ENCODE measurements around the gene CACNA1G. TPM values are rescaled to one million over a fixed set of nuclear protein-coding genes. Genes with fewer than 3 reads are reported as not detected.

The CACNA1G gene
- total RNA-seq, 6 experiments from 2014 or later = not detected

- Histone ChIP-seq H3K4me3 (no peak overlapping the region), H3K27ac (no peak overlapping the region), H3K9me3 (no peaks in the 10 kb centered on the region), H3K36me3 (no peaks in the 10 kb centered on the region), H3K27me3 (no peaks in the 10 kb centered on the region), H3K4me1 (peaks cover 0 to 7% (median 0%) of the 10 kb centered on the region in 4 donors)
- TF ChIP-seq POLR2A (IDR thresholded peaks at IDR 0.05) (no peak), CTCF (IDR thresholded peaks at IDR 0.05) (no peak)
- no peak for DNase-seq
- intact Hi-C loops (cut with DNase I) = no loop called here
- 82% methylated on average over 6 of the region's 8 CpGs for WGBS (ENCODE audit: insufficient coverage, low coverage, low lambda C conversion rate, missing lambda C conversion rate)
- ATAC-seq = no peak
These were observed 41.2 kb upstream of the CACNA1G start for GRCh38 chr17:50519141-50519834.

- H3K9me3 ChIP-seq = no peaks in the 10 kb centered on the region
- H3K4me1 ChIP-seq = peaks cover 0 to 3% (median 0%) of the 10 kb centered on the region in 4 donors
- no peak overlapping the region for H3K27ac ChIP-seq
- ATAC-seq = no peak
- H3K4me3 ChIP-seq = no peak overlapping the region
- no peaks in the 10 kb centered on the region for H3K27me3 ChIP-seq
- intact Hi-C loops (cut with DNase I) = no loop called here
- TF ChIP-seq POLR2A (IDR thresholded peaks at IDR 0.05) (no peak), CTCF (IDR thresholded peaks at IDR 0.05) (no peak)
- 87% methylated on average over 2 of the region's 2 CpGs for WGBS (ENCODE audit: insufficient coverage, low coverage, low lambda C conversion rate, missing lambda C conversion rate)
- DNase-seq = no peak
- H3K36me3 ChIP-seq = no peaks in the 10 kb centered on the region
These were observed 40.0 kb upstream of the CACNA1G start for GRCh38 chr17:50520483-50520882.

GRCh38 chr17:50521514-50521913 lies 39.0 kb upstream of the CACNA1G start:
- WGBS (ENCODE audit: insufficient coverage, low coverage, low lambda C conversion rate, missing lambda C conversion rate) = no CpG with 5 or more reads among the region's 2 CpGs
- Histone ChIP-seq H3K36me3 (no peaks in the 10 kb centered on the region), H3K27me3 (no peaks in the 10 kb centered on the region), H3K9me3 (no peaks in the 10 kb centered on the region), H3K27ac (no peak overlapping the region), H3K4me3 (no peak overlapping the region), H3K4me1 (no peaks in the 10 kb centered on the region)
- intact Hi-C loops (cut with DNase I) = no loop called here
- TF ChIP-seq POLR2A (IDR thresholded peaks at IDR 0.05) = no peak
- TF ChIP-seq CTCF (IDR thresholded peaks at IDR 0.05) = no peak
- ATAC-seq = no peak
- no peak for DNase-seq

GRCh38 chr17:50522766-50523165 lies 37.7 kb upstream of the CACNA1G start:
- H3K4me3 ChIP-seq = no peak overlapping the region
- TF ChIP-seq CTCF (IDR thresholded peaks at IDR 0.05) = no peak
- no peak for TF ChIP-seq POLR2A (IDR thresholded peaks at IDR 0.05)
- no peaks in the 10 kb centered on the region for H3K27me3 ChIP-seq
- H3K27ac ChIP-seq = no peak overlapping the region
- H3K9me3 ChIP-seq = no peaks in the 10 kb centered on the region
- WGBS (ENCODE audit: insufficient coverage, low coverage, low lambda C conversion rate, missing lambda C conversion rate) = 33% methylated on average over 1 of the region's 10 CpGs
- intact Hi-C loops (cut with DNase I) = no loop called here
- DNase-seq (no peak), ATAC-seq (no peak)
- H3K36me3 ChIP-seq = no peaks in the 10 kb centered on the region
- H3K4me1 ChIP-seq = no peaks in the 10 kb centered on the region

Measured in right lobe of liver (tissue), 6 donors.